Activated CD4-positive, alpha-beta T cell treated with anti-CD3 and anti-CD28 coated beads, Interleukin-2, amount 10 ng/mL, durations not matched to agents 7 days and 5 days (primary cell): Measurements from ENCODE around the gene DCLK2. TPM values are rescaled to one million over a fixed set of nuclear protein-coding genes. Genes with fewer than 3 reads are reported as not detected.

Experiments
- CTCF ChIA-PET: fragments of 350-600 bp; sonication (Branson Sonifier 250); formaldehyde crosslinking; loops from one replicate; lab custom pipeline; 2021; ENCODE audit warnings: antibody characterized with exemption; lab: Charles Lee
- POLR2A ChIA-PET: fragments of 350-600 bp; sonication (Branson Sonifier 250); formaldehyde crosslinking; loops from one replicate; lab custom pipeline; 2021; ENCODE audit warnings: antibody characterized with exemption; lab: Charles Lee
- DNase-seq: peaks from one replicate; pipeline ENCODE4 v3.0.0-alpha.2; 2020
- H3K27ac Mint-ChIP-seq: one replicate; pipeline ENCODE4 v1.8.0; 2021; ENCODE audit warnings: mild to moderate bottlenecking, moderate library complexity, mixed read lengths
- H3K27me3 Mint-ChIP-seq: one replicate; pipeline ENCODE4 v1.8.0; 2021; ENCODE audit warnings: mixed read lengths
- H3K36me3 Mint-ChIP-seq: one replicate; pipeline ENCODE4 v1.8.0; 2021; ENCODE audit warnings: low read depth, mixed read lengths
- H3K4me1 Mint-ChIP-seq: one replicate; pipeline ENCODE4 v1.8.0; 2021; ENCODE audit warnings: mixed read lengths
- H3K4me3 Mint-ChIP-seq: one replicate; pipeline ENCODE4 v1.8.0; 2021; ENCODE audit warnings: mild to moderate bottlenecking, moderate library complexity, mixed read lengths
- H3K9me3 Mint-ChIP-seq: one replicate; pipeline ENCODE4 v1.8.0; 2021; ENCODE audit warnings: mixed read lengths
- total RNA-seq, 2 experiments: library from RNA; stranded (reverse); gene quantifications; one replicate each; pipeline ENCODE4 v1.2.3, GENCODE V29; 2021

DCLK2 gene
- total RNA-seq, 2 experiments from 2014 or later = not detected

DNA sequence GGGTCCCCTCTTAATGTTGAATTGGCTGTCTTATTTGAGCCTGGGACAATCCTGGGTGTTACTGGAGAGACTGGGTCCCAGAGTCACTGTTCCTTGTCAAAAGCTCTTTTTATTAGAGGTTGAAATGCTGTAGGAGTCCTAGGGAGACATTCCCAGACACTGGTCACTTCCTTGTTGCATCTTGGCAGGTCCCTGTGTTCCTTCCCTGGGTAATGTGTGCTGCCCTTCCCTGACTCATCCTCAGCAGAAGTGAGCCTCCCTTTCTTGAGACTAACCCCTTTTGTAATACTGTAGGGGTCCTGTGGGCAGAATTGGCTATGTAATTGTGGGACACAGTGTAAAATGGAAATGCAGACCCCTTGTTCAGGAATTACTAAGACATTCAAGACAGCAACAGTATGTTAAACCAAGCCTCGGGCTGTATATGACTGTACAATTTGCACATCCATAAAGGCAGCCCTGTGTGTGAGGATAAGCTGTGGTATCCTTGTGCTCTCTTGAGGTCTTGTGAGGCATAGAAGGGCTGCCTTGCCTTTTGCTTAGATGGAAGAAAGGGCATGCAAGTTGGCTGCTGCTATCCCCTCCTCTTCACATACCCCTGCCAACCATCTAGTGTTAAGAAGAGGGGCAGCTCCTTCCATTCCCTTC is 53.5 kb downstream of the DCLK2 start:
- Mint-ChIP-seq H3K4me3 (no peak overlapping the region), H3K27me3 (peaks cover 8% of the 10 kb centered on the region), H3K9me3 (no peaks in the 10 kb centered on the region), H3K36me3 (no peaks in the 10 kb centered on the region), H3K4me1 (no peaks in the 10 kb centered on the region), H3K27ac (no peak overlapping the region)
- ChIA-PET POLR2A (no interaction called here), CTCF (no interaction called here)
- no peak for DNase-seq

DNA sequence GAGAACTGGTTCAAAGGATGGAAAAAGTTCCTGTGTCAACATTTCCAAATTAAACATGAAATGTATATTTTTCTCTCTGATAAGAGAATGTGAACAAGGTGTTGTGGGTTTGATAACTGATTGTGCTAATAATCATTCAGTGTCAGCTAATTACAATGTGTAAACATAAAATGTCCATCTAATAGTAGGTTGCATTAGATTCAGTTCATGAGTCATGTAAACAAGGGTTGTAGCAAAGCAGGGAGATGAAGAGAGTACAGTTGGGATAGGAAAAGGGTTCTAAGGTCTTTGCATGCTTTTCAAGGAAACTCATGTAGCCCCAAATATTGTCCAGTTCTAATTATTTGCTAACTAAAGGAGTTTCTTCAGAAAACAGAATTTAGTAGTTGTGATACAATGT is 55.4 kb downstream of the DCLK2 start:
- peaks cover 8% of the 10 kb centered on the region for H3K27me3 Mint-ChIP-seq
- no peaks in the 10 kb centered on the region for H3K36me3 Mint-ChIP-seq
- CTCF ChIA-PET = no interaction called here
- POLR2A ChIA-PET = no interaction called here
- H3K4me1 Mint-ChIP-seq = no peaks in the 10 kb centered on the region
- H3K27ac Mint-ChIP-seq = no peak overlapping the region
- no peak for DNase-seq
- no peak overlapping the region for H3K4me3 Mint-ChIP-seq
- H3K9me3 Mint-ChIP-seq = no peaks in the 10 kb centered on the region

- no peak overlapping the region for H3K27ac Mint-ChIP-seq
- ChIA-PET POLR2A (no interaction called here), CTCF (interaction anchor here (0.6 kb wide), 1 partner anchor 256 kb away, joined by 6 read pairs; no protein-coding TSS in a partner anchor)
- no peak overlapping the region for H3K4me3 Mint-ChIP-seq
- no peaks in the 10 kb centered on the region for H3K9me3 Mint-ChIP-seq
- peaks cover 8% of the 10 kb centered on the region for H3K27me3 Mint-ChIP-seq
- no peak for DNase-seq
- H3K4me1 Mint-ChIP-seq = no peaks in the 10 kb centered on the region
- no peaks in the 10 kb centered on the region for H3K36me3 Mint-ChIP-seq
Measured at GRCh38 chr4:150135134-150135772, 57.0 kb downstream of the DCLK2 start.

DNA sequence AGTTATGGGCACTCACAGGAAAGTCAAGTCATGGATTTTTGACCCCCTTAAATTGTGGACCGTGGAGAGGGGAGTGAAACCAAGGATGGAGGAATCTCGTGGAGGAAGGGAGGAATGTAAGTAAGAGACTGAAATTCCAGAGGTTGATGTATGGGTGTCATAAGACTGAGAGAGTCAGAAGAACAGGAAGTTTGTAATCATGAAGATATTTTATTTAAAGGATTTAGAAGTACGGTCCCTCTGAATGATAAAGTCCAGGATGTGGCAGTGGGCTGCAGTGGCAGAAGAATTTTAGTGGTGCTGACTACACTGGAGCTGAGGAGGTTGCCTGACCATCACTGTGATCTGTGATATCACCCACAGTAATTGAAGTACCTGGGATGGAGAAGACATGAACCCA is 57.8 kb downstream of the DCLK2 start:
- Mint-ChIP-seq H3K36me3 (no peaks in the 10 kb centered on the region), H3K27ac (no peak overlapping the region), H3K4me1 (peaks cover 3% of the 10 kb centered on the region), H3K27me3 (peaks cover 8% of the 10 kb centered on the region), H3K4me3 (no peak overlapping the region), H3K9me3 (no peaks in the 10 kb centered on the region)
- ChIA-PET POLR2A (no interaction called here), CTCF (interaction anchor here (0.6 kb wide), 1 partner anchor 256 kb away, joined by 6 read pairs; no protein-coding TSS in a partner anchor)
- no peak for DNase-seq

DNA sequence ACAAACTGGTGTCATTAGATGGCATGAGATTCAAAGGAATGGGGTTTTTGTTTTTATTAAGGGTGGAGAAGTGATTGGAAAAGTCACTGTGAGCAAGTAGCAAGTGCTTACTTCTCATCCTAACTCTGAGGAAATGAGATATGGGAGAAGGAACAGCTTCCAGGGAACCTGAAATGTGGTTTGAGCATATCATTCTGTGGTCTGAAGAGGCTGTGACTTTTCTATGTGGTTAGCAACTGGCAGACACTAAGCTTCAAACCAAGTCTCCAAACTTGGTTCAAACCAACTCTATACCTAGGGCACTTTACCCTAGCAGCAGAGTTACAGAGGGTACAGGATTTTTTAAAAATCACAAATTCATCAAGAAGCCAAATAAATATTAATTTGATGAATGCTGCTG is 58.2 kb downstream of the DCLK2 start:
- no peak for DNase-seq
- Mint-ChIP-seq H3K27ac (no peak overlapping the region), H3K4me1 (peaks cover 5% of the 10 kb centered on the region), H3K36me3 (no peaks in the 10 kb centered on the region), H3K4me3 (no peak overlapping the region), H3K27me3 (peaks cover 8% of the 10 kb centered on the region), H3K9me3 (no peaks in the 10 kb centered on the region)
- CTCF ChIA-PET = no interaction called here
- POLR2A ChIA-PET = no interaction called here

DNA sequence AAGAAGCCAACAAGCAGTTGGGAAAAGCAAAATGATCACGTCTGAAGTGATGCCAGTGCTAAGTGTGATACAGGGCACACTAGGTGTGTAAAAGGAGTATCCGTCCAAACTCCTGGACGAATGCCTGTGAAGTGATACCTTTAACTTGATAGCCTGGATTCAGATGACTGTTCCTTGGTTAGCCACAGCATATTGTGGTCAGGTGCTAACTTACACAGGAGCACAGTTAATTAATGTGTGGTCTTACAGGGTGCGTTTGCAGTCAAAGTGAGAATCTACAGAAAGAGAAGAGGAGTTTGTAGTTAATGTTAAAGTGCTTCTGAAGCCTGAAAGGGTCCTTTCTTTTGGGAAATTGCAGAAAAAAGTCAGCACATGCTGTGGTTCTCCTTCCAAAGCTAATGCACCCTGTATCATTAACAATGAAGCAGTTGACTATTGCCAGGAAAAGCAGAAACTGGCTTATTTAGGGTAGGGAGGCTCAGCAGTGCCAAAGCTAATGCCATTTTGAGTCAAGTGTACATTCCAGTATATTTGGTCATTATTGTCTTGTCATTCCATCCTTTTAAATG is 61.1 kb downstream of the DCLK2 start:
- ChIA-PET POLR2A (no interaction called here), CTCF (interaction anchor here (1.1 kb wide), 1 partner anchor 104 kb away, joined by 3 read pairs; no protein-coding TSS in a partner anchor)
- Mint-ChIP-seq H3K27me3 (peaks cover 7% of the 10 kb centered on the region), H3K9me3 (peaks cover 2% of the 10 kb centered on the region), H3K4me1 (peaks cover 5% of the 10 kb centered on the region), H3K27ac (no peak overlapping the region), H3K36me3 (no peaks in the 10 kb centered on the region), H3K4me3 (no peak overlapping the region)
- DNase-seq = no peak

GRCh38 chr4:150140774-150141400 is 62.6 kb downstream of the DCLK2 start:
- no peak overlapping the region for H3K27ac Mint-ChIP-seq
- no peak for DNase-seq
- POLR2A ChIA-PET = no interaction called here
- CTCF ChIA-PET = no interaction called here
- peaks cover 5% of the 10 kb centered on the region for H3K4me1 Mint-ChIP-seq
- peaks cover 2% of the 10 kb centered on the region for H3K9me3 Mint-ChIP-seq
- H3K27me3 Mint-ChIP-seq = peaks cover 7% of the 10 kb centered on the region
- no peak overlapping the region for H3K4me3 Mint-ChIP-seq
- H3K36me3 Mint-ChIP-seq = no peaks in the 10 kb centered on the region

DNA sequence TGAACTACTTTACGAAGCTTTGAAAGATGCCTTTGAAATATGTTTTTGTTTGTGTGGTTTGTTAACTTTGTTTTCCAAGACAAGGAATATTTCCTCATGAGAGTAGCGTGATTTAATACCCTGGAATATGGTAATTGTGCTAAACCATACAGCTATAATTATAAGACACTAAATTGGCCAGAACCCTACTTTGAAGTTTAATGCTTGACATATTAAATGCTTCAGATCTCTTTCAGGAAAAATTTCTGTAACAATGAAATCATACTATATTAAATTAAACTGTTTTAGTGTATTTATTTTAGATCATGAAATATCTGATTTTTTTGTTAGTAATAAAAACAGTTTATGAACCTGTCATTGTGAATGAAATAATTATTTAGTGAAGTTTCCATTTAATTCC is 63.5 kb downstream of the DCLK2 start:
- Mint-ChIP-seq H3K36me3 (no peaks in the 10 kb centered on the region), H3K27me3 (peaks cover 6% of the 10 kb centered on the region), H3K9me3 (peaks cover 2% of the 10 kb centered on the region), H3K4me1 (peaks cover 5% of the 10 kb centered on the region), H3K27ac (no peak overlapping the region), H3K4me3 (no peak overlapping the region)
- POLR2A ChIA-PET = no interaction called here
- CTCF ChIA-PET = no interaction called here
- DNase-seq = no peak

DNA sequence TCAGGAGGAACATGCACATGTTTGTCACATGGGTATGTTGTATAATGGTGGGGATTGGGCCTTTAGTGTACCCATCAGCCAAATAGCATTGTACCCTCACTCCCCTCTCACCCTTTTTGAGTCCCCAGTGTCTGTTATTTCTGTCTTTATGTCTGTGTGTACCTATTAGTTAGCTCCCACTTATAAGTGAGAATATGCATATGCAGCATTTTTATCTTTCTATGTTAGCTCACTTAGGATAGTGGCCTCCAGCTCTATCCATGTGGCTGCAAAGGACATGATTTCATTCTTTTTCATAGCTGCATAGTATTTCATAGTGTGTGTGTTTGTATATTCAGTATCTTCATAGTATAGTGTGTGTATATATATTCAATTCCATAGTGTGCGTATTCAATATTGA is 64.6 kb downstream of the DCLK2 start:
- H3K27ac Mint-ChIP-seq = no peak overlapping the region
- H3K36me3 Mint-ChIP-seq = no peaks in the 10 kb centered on the region
- DNase-seq = no peak
- no peak overlapping the region for H3K4me3 Mint-ChIP-seq
- H3K4me1 Mint-ChIP-seq = peaks cover 5% of the 10 kb centered on the region
- CTCF ChIA-PET = no interaction called here
- peaks cover 6% of the 10 kb centered on the region for H3K27me3 Mint-ChIP-seq
- POLR2A ChIA-PET = no interaction called here
- peaks cover 2% of the 10 kb centered on the region for H3K9me3 Mint-ChIP-seq

- Mint-ChIP-seq H3K27me3 (peaks cover 6% of the 10 kb centered on the region), H3K36me3 (no peaks in the 10 kb centered on the region), H3K4me3 (no peak overlapping the region), H3K27ac (no peak overlapping the region), H3K9me3 (peaks cover 2% of the 10 kb centered on the region), H3K4me1 (peaks cover 5% of the 10 kb centered on the region)
- POLR2A ChIA-PET = no interaction called here
- no peak for DNase-seq
- CTCF ChIA-PET = no interaction called here
Measured at GRCh38 chr4:150145090-150145945, 67.1 kb downstream of the DCLK2 start.

DNA sequence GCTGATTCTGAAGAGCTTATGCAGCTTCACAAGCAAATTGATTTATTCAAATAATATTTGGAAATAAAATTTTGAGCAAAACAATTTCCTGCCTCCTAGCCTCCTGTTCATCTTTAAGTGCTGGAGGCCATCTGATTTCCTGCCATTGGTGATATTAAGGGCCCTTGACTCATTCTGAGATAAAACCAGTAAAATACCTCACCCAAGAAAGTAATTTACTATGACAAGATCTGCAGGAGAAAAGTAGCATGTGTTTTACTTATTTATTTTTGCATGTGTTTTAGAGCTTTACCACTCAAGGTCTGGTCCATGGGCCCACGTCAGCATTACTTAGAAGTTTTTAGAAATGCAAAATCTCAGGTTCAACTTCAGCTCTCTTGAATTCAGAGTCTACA is 67.7 kb downstream of the DCLK2 start:
- H3K9me3 Mint-ChIP-seq = peaks cover 2% of the 10 kb centered on the region
- ChIA-PET CTCF (no interaction called here), POLR2A (no interaction called here)
- DNase-seq = no peak
- no peaks in the 10 kb centered on the region for H3K36me3 Mint-ChIP-seq
- peaks cover 6% of the 10 kb centered on the region for H3K27me3 Mint-ChIP-seq
- peaks cover 2% of the 10 kb centered on the region for H3K4me1 Mint-ChIP-seq
- no peak overlapping the region for H3K27ac Mint-ChIP-seq
- no peak overlapping the region for H3K4me3 Mint-ChIP-seq

DNA sequence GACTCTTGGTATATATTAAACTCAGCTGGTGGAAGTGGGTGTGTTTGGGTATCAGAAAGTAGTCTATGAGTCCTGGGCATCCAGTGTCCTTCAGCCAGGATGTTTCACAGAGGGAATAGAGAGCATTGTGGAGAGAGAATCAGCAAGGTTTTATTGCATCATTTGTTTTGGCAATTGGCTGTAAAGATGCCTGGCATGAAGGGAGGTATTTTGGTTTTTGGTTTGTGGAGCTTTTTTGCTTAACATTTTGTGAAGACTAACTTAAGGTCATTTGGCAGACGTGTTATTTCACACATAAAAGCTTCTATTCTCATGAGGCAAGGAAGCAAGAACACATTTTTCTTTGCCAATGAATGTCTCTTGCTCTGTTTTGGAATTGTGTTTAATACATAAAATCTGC is 71.1 kb downstream of the DCLK2 start:
- POLR2A ChIA-PET = no interaction called here
- DNase-seq = no peak
- no peaks in the 10 kb centered on the region for H3K36me3 Mint-ChIP-seq
- H3K9me3 Mint-ChIP-seq = no peaks in the 10 kb centered on the region
- H3K4me3 Mint-ChIP-seq = no peak overlapping the region
- no peaks in the 10 kb centered on the region for H3K4me1 Mint-ChIP-seq
- CTCF ChIA-PET = no interaction called here
- H3K27me3 Mint-ChIP-seq = peaks cover 2% of the 10 kb centered on the region
- H3K27ac Mint-ChIP-seq = no peak overlapping the region
